ENCODE measurements around the gene ZNF260.
"Not testable (repeated sequence)": the region's sequence is repeated elsewhere in the genome, so short reads cannot be mapped to it uniquely, and the experiment has no call there.

The ZNF260 gene

GRCh38 chr19:36528194-36528920, at the start of gene ZNF260:
TSS of gene ZNF260 (minus strand) at chr19:36528271. CDS start at chr19:36515238, 13,033 bp downstream.
- DNase-seq (ENCODE audit: low read depth in 2 of 2) = peak; percentile 76 to 87

GRCh38 chr19:36577271-36577996, 49.4 kb upstream of the ZNF260 start:
- DNase-seq (ENCODE audit: low read depth in 2 of 2) = no peak

- no peak for DNase-seq (ENCODE audit: low read depth in 2 of 2)
Observed at GRCh38 chr19:36574741-36575140, 46.7 kb upstream of the ZNF260 start.

- no peak for DNase-seq (ENCODE audit: low read depth in 2 of 2)
Observed at GRCh38 chr19:36573895-36574720, 46.0 kb upstream of the ZNF260 start.

- peak; percentile 64 to 69 for DNase-seq (ENCODE audit: low read depth in 2 of 2)
Observed at GRCh38 chr19:36573020-36573894, 45.2 kb upstream of the ZNF260 start, which contains the start of gene ZNF529. TSS of gene ZNF529 (minus strand) at chr19:36573292. CDS start at chr19:36572346, 946 bp downstream.

- no peak for DNase-seq (ENCODE audit: low read depth in 2 of 2)
Observed at GRCh38 chr19:36572593-36573019, 44.5 kb upstream of the ZNF260 start.

- no peak for DNase-seq (ENCODE audit: low read depth in 2 of 2)
Observed at GRCh38 chr19:36564391-36564790, 36.3 kb upstream of the ZNF260 start.

GRCh38 chr19:36547001-36547732, 19.1 kb upstream of the ZNF260 start:
- no peak for DNase-seq (ENCODE audit: low read depth in 2 of 2)

GRCh38 chr19:36528921-36529518, 949 bp upstream of the ZNF260 start:
- DNase-seq (ENCODE audit: low read depth in 2 of 2) = peak in 1 of 2 donors; percentile 0

- no peak for DNase-seq (ENCODE audit: low read depth in 2 of 2)
Observed at GRCh38 chr19:36527873-36528193, 238 bp downstream of the ZNF260 start.

GRCh38 chr19:36527341-36527740, 730 bp downstream of the ZNF260 start:
- DNase-seq (ENCODE audit: low read depth in 2 of 2) = no peak

GRCh38 chr19:36526581-36526980, 1.5 kb downstream of the ZNF260 start:
- DNase-seq (ENCODE audit: low read depth in 2 of 2) = no peak

GRCh38 chr19:36524617-36525016, 3.5 kb downstream of the ZNF260 start:
- DNase-seq (ENCODE audit: low read depth in 2 of 2) = no peak

GRCh38 chr19:36514012-36514612, 14.0 kb downstream of the ZNF260 start:
- DNase-seq (ENCODE audit: low read depth in 2 of 2) = no peak

GRCh38 chr19:36508325-36508724, 19.7 kb downstream of the ZNF260 start:
- DNase-seq (ENCODE audit: low read depth in 2 of 2) = no peak

GRCh38 chr19:36501973-36502372, 26.1 kb downstream of the ZNF260 start:
- no peak for DNase-seq (ENCODE audit: low read depth in 2 of 2)

GRCh38 chr19:36497001-36497400, 31.1 kb downstream of the ZNF260 start:
- no peak for DNase-seq (ENCODE audit: low read depth in 2 of 2)

- not testable (repeated sequence) for DNase-seq (ENCODE audit: low read depth in 2 of 2)
Observed at GRCh38 chr19:36492689-36493453, 35.2 kb downstream of the ZNF260 start.

- DNase-seq (ENCODE audit: low read depth in 2 of 2) = not testable (repeated sequence)
Observed at GRCh38 chr19:36490846-36491245, 37.2 kb downstream of the ZNF260 start.
